Activated CD8-positive, alpha-beta memory T cell treated with anti-CD3 and anti-CD28 coated beads, Interleukin-2, amount 50 U/mL, for 24 hours (primary cell): ENCODE measurements around the gene GRM7.

Experiments used
- DNase-seq: peaks from one replicate; pipeline ENCODE4 v3.0.0-alpha.2; 2020; ENCODE audit errors: extremely low read depth

GRM7 gene

DNA sequence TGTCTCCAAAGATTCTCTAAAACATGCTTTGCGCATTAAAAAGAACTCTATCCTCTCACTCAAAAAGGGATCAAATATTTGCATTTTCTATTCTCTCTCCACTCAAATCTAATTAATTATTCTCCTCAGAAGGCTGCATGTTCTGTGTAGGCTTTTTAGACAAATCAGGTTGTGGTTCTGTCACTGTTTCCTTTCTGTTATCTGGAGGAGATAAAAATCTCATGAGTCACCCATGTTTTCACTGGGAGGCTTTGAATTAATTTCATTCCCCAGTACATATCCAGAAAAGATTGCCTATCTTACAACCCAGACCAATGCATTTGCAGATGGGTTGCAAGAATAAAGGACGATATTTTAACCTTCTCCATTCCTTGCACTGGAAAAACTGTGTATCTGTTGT lies 446.5 kb downstream of the GRM7 start:
- no peak for DNase-seq

DNA sequence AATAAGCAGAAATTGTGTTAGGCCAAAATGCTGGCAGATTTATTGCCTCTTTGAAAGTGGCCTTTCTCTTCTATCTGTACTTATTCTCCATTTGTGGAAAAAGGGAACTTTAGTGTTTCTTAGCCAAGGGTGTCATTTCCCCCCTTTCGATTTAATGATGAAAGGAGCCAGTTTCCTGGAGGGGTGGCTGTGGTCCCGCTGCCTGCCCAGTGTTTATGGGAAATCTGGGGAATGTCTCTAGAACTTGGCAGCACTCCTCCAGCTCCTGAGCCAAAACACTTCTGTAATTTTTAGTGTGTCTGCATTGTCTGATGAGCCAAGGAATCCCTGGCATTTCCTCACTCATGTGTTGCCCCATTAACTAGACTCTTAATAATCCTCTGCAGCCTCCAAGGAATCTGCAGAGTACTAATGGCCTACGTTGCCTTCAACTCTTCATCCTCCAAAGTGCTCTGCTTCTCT lies 448.8 kb downstream of the GRM7 start:
- DNase-seq, result no peak

DNA sequence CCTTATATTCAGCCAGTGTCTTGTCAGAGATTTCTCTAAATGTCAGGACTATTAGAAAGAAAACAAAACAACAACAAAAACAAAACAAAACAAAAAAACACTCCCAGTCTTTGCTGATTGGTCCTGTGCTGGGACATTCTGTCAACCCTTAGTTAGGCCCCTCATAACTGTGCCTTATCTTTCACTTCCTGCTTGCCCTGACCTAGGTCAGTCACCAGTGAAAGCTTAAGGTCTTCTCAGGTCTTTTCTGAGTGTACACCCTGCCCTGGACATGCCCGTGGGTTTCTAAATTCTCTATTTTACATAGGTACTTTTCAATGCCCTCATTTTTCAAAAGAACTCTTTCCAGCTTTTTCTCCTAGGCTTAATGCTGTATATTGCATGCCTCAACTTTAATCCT lies 454.1 kb downstream of the GRM7 start:
- no peak for DNase-seq

- DNase-seq, result no peak
These were observed 462.2 kb downstream of the GRM7 start for GRCh38 chr3:7322957-7323669.

DNA sequence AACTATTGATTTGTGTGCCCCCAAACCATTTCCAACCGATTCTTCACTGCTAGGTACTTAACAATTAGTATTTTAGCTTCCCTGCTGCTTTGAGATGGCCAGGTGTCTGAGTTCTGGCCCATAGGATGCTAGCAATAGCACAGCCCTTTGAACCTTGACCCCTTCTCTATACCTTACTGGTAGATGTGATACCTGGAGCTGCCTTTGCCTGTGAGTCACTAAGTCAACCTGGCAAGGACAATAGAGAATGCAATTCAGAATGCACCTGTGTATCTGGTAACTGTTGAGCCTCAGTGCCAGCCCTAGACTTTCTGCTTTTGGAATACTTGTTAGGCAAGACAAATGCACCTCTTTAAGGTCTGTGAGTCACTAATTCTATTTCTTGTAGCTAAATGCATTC lies 467.4 kb downstream of the GRM7 start:
- DNase-seq, result no peak

- DNase-seq, result no peak
These were observed 471.8 kb downstream of the GRM7 start for GRCh38 chr3:7332696-7333095.

- no peak for DNase-seq
These were observed 472.2 kb downstream of the GRM7 start for GRCh38 chr3:7333125-7333524.

DNA sequence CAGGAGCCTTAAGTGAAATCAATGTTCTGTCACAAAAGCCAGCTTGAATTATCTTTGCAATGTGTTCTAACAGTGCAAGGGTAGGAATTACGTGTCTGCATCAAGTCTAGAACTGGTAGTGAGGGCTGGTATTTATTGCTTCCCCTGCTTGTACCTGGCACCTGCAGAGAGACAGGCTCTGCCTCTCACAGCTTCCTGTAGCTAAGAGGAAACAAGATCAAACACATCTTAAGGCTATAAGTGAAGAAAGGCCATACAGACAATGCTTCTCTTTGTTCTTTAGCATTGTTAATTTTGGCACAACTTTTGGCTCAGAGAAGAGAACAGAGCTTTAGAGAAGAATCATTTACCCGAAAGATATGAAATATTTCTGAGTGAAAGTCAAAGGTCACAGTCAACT lies 479.9 kb downstream of the GRM7 start:
- no peak for DNase-seq

DNA sequence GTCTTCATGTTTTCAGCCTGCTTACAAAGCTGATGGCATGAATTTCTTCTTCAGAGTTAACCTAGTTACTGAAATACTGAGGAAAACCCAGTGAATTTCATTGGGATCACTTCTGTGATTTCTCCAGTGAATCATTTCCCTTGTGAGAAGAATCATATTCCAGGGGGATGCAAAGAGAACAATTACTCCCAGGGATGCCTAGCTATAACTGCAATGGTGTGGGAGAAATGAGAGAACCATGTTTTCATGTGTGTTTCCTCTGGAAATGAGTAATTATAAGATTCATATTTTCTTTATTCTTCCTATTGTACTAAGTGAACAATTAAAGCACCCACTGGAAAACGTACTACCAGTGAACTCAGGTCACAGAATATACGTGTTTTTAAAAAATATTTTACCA lies 485.4 kb downstream of the GRM7 start:
- DNase-seq, result no peak

- no peak for DNase-seq
These were observed 496.2 kb downstream of the GRM7 start for GRCh38 chr3:7357101-7357500.

DNA sequence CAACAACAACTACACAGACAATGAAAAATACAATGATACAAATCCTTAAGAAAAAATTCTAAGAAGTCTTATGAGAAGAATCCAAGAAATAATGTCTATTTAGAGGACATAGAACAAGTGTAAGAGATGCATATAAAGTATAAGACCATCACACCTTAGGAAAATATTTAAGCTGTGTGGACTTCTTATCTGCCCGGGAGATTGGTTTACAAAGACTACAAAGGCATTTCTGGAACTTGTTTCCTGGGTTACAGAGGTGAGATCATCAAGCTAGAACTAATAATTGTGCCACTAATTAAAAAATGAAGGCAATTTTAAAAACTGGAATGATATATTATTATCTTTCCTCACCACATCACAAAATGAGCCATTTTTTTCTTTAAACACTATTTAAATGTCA lies 507.1 kb downstream of the GRM7 start:
- no peak for DNase-seq

GRCh38 chr3:7368597-7368996 lies 507.7 kb downstream of the GRM7 start:
- DNase-seq, result no peak

DNA sequence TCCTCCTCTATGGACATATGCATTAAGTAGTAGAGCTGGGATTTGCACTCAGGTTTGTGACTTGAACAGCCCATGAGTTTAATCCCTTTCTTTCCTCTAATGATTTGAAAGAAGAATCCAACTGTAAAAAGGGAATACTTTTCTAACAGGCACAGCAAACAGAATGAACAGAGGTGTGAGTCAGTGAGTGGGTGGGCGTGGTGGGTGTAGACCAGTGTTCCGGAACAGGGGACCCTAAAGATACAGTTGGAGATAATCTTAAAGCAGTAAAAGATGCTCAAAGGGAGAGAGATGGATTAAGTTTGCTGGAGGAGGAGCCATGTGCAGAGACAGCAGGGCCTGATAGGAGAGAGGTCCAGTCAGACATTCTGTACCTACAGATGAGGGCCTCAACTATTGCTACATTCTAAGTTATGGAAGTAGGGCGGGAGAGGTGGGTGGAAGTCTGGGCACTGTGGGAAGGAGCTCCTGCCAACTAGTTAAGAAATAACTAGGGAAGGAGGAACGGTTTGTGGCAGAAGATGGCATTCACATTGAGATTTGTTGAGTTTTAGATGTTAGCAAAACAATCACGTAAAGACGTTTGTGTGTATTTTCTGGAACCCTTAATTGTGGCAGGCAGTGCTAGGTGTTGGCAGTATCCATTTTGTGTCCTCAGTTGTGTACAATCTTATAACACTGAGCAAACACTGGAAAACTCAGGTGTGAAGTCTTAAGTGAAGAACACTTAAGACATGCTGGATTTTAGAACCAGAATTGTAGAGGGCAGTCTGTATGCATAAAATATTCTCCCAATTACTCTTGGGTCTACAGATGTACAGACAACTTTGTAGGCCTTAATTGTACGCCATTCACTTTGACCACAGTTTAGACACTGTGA lies 511.0 kb downstream of the GRM7 start:
- no peak for DNase-seq

DNA sequence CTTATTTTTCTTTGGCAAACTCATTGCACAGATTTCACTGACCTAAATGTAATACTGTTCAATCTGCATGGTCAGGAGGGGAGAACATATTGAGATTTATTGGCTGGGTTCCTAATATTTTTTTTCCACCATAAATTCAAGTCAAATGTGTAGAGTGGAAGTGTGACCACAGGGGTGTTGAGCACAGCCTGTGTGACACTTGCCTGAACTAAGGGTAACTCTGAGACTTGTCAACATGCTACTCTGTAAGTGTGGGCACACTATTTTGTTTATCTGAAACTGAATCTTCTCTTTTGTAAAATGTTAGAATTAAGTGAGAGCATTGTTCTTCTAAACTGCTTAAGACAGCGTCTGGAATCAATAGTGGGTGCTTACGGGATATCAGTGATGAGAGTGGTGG lies 516.2 kb downstream of the GRM7 start:
- DNase-seq, result no peak

DNA sequence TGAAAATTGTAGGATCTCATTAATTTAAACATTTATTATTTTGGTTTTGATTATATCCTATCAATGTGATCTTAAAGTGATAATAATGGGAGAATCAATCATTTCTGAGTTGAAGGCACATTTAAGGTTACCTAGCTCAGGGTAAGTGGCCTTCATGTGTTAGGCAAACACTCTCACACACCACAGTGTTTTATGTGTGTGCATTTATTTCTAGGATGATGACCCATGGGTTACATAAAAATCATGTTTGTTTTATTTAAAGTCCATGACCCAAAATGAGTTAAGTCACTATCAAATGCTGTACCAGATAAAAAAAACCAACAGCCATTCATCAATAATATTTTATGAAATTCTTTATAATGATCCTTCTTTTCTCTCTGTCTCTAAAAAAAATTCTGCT lies 520.8 kb downstream of the GRM7 start:
- DNase-seq, result no peak

DNA sequence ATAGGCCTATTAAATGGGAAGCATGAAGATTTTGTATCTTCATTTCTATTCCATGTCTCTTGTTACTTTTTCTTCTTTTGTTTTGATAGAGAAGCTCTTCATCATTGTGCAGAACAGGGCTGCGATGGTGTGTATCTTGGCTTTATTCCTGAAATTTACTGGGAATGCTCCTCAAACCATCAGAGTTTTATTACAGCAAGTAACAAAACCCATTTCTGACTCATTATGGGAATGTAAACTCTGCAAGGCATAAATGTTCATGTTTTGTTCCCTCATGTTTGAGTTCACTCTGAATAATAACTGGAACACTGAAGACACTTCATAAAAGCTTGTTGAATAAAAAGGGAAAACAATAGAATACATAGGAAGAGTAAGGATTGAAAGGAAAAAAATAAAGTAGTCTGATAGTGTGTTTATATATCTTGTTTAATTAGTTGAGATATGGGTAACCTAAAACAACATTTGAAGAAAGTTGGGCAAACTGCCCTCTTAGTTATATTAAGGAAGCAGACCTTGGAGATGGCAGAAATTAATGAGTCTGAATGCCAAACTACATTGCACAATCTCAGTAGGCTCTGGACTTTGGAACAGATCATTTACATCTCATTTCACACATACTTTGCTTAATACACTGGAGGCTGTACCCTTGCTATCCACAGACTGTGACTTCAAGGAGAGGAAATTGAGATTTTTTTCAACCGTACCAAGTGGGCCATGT lies 521.5 kb downstream of the GRM7 start:
- no peak for DNase-seq

GRCh38 chr3:7385635-7386034 lies 524.7 kb downstream of the GRM7 start:
- DNase-seq, result no peak

DNA sequence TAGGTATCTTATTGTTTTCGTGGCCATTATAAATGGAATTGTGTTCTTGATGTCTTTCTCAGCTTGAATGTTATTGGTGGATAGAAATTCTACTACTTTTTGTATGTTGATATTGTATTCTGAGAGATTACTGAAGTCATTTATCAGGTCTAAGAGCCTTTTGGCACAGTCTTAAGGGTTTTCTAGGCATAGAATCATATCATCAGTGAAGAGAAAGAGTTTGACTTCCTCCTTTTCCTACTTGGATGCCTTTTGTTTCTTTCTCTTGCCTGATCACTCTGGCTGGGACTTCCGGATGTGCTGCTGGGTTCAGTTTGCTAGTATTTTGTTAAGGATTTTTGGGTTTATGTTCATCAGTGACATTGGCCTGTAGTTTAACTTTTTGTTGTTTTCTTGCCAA lies 527.1 kb downstream of the GRM7 start:
- DNase-seq, result no peak

DNA sequence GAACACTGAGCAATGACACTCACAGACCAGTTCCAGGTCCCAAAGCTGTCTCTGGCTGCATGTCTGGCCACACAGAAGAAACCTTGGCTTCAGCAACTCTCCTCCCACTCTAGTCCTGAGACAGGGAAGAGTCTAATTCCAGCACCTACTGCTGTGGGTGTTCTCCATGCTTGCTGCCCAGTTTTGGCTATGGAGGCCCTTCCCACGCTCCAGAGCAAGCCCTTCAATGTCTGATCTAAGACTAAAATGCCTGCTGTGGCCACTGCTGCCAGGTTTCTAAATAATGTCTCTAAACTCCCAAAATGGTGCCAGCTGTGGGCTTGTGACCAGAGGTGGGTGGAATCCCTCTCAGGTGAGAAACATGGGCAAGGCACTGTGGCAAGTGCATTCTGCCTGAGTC lies 531.3 kb downstream of the GRM7 start:
- no peak for DNase-seq

- DNase-seq, result no peak
These were observed 533.2 kb downstream of the GRM7 start for GRCh38 chr3:7393944-7394605.

DNA sequence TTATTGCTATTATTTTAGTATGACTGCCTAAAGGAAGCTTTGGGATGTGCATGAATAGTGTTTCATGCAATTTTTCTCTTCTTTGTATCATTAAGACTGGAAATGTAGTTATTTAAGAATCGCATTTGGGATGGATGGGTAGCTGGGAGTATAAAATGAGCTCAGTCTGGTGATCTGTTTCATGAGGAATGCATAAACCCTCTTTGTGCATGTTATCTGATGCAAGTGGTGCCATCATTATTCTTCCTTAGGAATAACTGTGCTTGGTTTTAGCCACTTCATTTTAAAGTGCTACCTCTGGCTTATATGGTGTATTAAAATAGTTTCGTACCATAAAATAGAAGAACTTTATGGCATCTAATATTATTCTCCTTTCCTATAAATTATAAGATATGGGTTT lies 535.6 kb downstream of the GRM7 start:
- DNase-seq, result no peak

DNA sequence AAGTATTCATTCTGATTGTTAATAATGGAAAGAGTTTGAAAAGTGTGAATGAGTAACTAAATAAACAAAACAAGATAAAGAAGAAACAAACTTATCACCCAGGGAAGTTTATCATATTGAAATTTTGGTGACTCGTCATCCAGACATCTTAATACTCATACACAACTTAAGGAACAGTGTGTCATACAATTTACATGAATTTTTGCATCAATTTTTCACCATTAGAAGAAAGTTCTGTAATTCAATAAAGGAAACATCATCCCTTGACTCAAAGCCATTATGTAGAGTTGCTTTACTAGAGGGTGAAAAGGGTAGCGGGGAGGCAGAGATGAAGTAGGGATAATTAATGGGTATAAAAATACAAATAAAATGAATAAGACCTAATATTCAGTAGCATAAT lies 536.2 kb downstream of the GRM7 start:
- no peak for DNase-seq
